WTC11 (cell line): Measurements from ENCODE around the gene TMEM50A. TPM values are rescaled to one million over a fixed set of nuclear protein-coding genes. Genes with fewer than 3 reads are reported as not detected.

Experiments used
- ATAC-seq: fragments of 200-7000 bp; cut with Tn5 transposase; 2 replicates; pipeline ENCODE4 v1.10.0; 2021; ENCODE audit warnings: mild to moderate bottlenecking, moderate library complexity
- CTCF ChIA-PET: fragments of 300-600 bp; sonication (Branson Sonifier 250); formaldehyde crosslinking; loops from one replicate; lab custom pipeline; 2021; ENCODE audit warnings: antibody characterized with exemption; lab: Charles Lee
- POLR2A ChIA-PET: fragments of 350-600 bp; sonication (Branson Sonifier 250); formaldehyde crosslinking; loops from one replicate; lab custom pipeline; 2021; ENCODE audit warnings: antibody characterized with exemption; lab: Charles Lee
- DNase-seq: peaks from one replicate; pipeline ENCODE4 v3.0.0; 2021; ENCODE audit warnings: low spot score
- H3K27ac Mint-ChIP-seq: 2 replicates; pipeline ENCODE4 v1.8.0; 2021; ENCODE audit warnings: mixed read lengths
- H3K27me3 Mint-ChIP-seq: 2 replicates; pipeline ENCODE4 v1.8.0; 2021; ENCODE audit warnings: low read depth, mild to moderate bottlenecking, moderate library complexity, mixed read lengths
- H3K36me3 Mint-ChIP-seq: 2 replicates; pipeline ENCODE4 v1.8.0; 2021; ENCODE audit warnings: mixed read lengths
- H3K4me1 Mint-ChIP-seq: 2 replicates; pipeline ENCODE4 v1.8.0; 2022; ENCODE audit warnings: mixed read lengths
- H3K4me3 Mint-ChIP-seq: 2 replicates; pipeline ENCODE4 v1.8.0; 2021; ENCODE audit warnings: mild to moderate bottlenecking, moderate library complexity, mixed read lengths
- H3K9me3 Mint-ChIP-seq: 2 replicates; pipeline ENCODE4 v1.8.0; 2021; ENCODE audit warnings: mixed read lengths
- ATF2 ChIP-seq: sonication (generic); formaldehyde crosslinking; IDR thresholded peaks from 2 replicates; pipeline ENCODE4 v1.8.1; 2022; ENCODE audit warnings: low read depth, missing genetic modification reagents, borderline replicate concordance
- ATF6 ChIP-seq: sonication (generic); formaldehyde crosslinking; IDR thresholded peaks from 2 replicates; pipeline ENCODE4 v1.8.1; 2023; ENCODE audit warnings: mild to moderate bottlenecking, missing genetic modification reagents
- E2F1 ChIP-seq: sonication (generic); formaldehyde crosslinking; IDR thresholded peaks from 2 replicates; pipeline ENCODE4 v1.8.0; 2022; ENCODE audit warnings: mild to moderate bottlenecking, missing genetic modification reagents
- FOXJ3 ChIP-seq: sonication (generic); formaldehyde crosslinking; IDR thresholded peaks from 2 replicates; pipeline ENCODE4 v1.9.0; 2021; ENCODE audit warnings: missing genetic modification reagents, mild to moderate bottlenecking, borderline replicate concordance
- FOXK1 ChIP-seq: sonication (generic); formaldehyde crosslinking; IDR thresholded peaks from 2 replicates; pipeline ENCODE4 v1.8.0; 2022; ENCODE audit warnings: mild to moderate bottlenecking, moderate library complexity, missing genetic modification reagents
- IRF1 ChIP-seq: sonication (generic); formaldehyde crosslinking; IDR thresholded peaks from 2 replicates; pipeline ENCODE4 v1.8.0; 2023; ENCODE audit warnings: missing genetic modification reagents
- OVOL2 ChIP-seq: fragments of 250-450 bp; sonication (Bioruptor Pico); IDR thresholded peaks from 2 replicates; pipeline ENCODE4 v1.9.0; 2021; ENCODE audit warnings: mild to moderate bottlenecking, borderline replicate concordance
- RELA ChIP-seq: sonication (generic); formaldehyde crosslinking; IDR thresholded peaks from 2 replicates; pipeline ENCODE4 v1.8.1; 2022; ENCODE audit warnings: missing genetic modification reagents, mild to moderate bottlenecking, borderline replicate concordance
- RORB ChIP-seq: fragments of 250-450 bp; sonication (Bioruptor Pico); IDR thresholded peaks from 2 replicates; pipeline ENCODE4 v1.9.0; 2021; ENCODE audit warnings: mild to moderate bottlenecking
- SOX15 ChIP-seq: fragments of 250-450 bp; sonication (Bioruptor Pico); IDR thresholded peaks from 2 replicates; pipeline ENCODE4 v1.9.0; 2021; ENCODE audit warnings: mild to moderate bottlenecking
- STAT6 ChIP-seq: sonication (generic); formaldehyde crosslinking; conservative IDR thresholded peaks from 2 replicates; pipeline ENCODE4 v1.8.1; 2023; ENCODE audit warnings: mild to moderate bottlenecking, low read depth, missing genetic modification reagents, moderate library complexity
- ZMAT4 ChIP-seq: fragments of 250-450 bp; sonication (Bioruptor Pico); IDR thresholded peaks from 2 replicates; pipeline ENCODE4 v1.9.0; 2021; ENCODE audit warnings: mild to moderate bottlenecking
- ZNF219 ChIP-seq: sonication (generic); formaldehyde crosslinking; IDR thresholded peaks from 2 replicates; pipeline ENCODE4 v1.8.0; 2023; ENCODE audit warnings: missing genetic modification reagents, mild to moderate bottlenecking, borderline replicate concordance
- ZNF532 ChIP-seq: fragments of 250-450 bp; sonication (Bioruptor Pico); IDR thresholded peaks from 2 replicates; pipeline ENCODE4 v1.9.0; 2021; ENCODE audit warnings: mild to moderate bottlenecking, borderline replicate concordance
- total RNA-seq: library from RNA; stranded (reverse); gene quantifications from 3 replicates; pipeline ENCODE4 v1.2.3, GENCODE V29; 2021

Gene TMEM50A
- total RNA-seq, 1 experiment from 2014 or later, result 84.0 TPM

GRCh38 chr1:25347556-25347955 lies 9.4 kb downstream of the TMEM50A start (continued):
- TF ChIP-seq RELA (CRISPR knock-in tag) (no peak), ZMAT4 (CRISPR knock-in tag) (no peak), ATF6 (CRISPR knock-in tag) (no peak), E2F1 (CRISPR knock-in tag) (no peak), FOXJ3 (CRISPR knock-in tag) (no peak), OVOL2 (CRISPR knock-in tag) (no peak)

- no peaks in the 10 kb centered on the region for H3K9me3 Mint-ChIP-seq
- ATAC-seq (no peak), DNase-seq (no peak)
- H3K27me3 Mint-ChIP-seq, result no peaks in the 10 kb centered on the region
- H3K4me3 Mint-ChIP-seq, result no peak overlapping the region
- TF ChIP-seq ATF2 (CRISPR knock-in tag) (no peak), SOX15 (CRISPR knock-in tag) (no peak), STAT6 (no peak), ZNF532 (CRISPR knock-in tag) (no peak), RORB (CRISPR knock-in tag) (no peak), ZNF219 (CRISPR knock-in tag) (no peak), FOXK1 (no peak), IRF1 (no peak)
- CTCF ChIA-PET, result no interaction called here
- H3K4me1 Mint-ChIP-seq, result no peaks in the 10 kb centered on the region
- H3K36me3 Mint-ChIP-seq, result peaks cover 12% of the 10 kb centered on the region
- no peak overlapping the region for H3K27ac Mint-ChIP-seq
- POLR2A ChIA-PET, result interaction anchor here (0.7 kb wide), 1 partner anchor 10 kb away, joined by 3 read pairs; no protein-coding TSS in a partner anchor
These were observed 11.5 kb downstream of the TMEM50A start for GRCh38 chr1:25349606-25350005.
